ENCODE measurements around the gene SEPTIN1. TPM values are rescaled to one million over a fixed set of nuclear protein-coding genes. Genes with fewer than 3 reads are reported as not detected.

Gene SEPTIN1
- total and polyA plus RNA-seq, 2 of the 13 experiments (the other 11 are each of a cell fraction or from before 2014, with no cell fraction given), result 0.18 to 0.67 TPM

DNA sequence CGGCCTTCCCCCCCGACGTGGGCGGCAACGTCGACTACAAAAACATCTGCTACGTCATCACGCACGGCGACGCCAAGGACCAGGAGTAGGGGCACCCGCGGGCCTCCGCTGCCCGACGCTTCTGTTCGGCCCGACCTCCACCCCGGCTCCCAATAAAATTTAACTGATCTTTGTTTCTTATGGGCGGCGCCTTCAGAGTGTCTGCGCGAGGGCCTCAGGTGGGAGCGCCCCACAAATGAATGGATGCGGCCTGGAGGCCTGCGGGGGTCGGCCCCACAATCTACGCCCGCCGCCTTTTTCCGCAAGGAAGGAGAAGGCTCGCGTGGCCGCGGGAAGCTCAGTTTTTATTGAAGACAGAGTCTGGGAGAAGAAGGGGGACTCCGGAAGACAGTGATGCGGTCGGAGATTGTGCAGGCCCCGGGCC is 4.5 kb downstream of the SEPTIN1 start (continued):
- TF ChIP-seq ZSCAN29 (CRISPR knock-in tag; conservative IDR thresholded peaks at IDR 0.05) (0 out of 2 replicates have a peak, but pooled peaks have one; percentile 27), YY1 (IDR thresholded peaks at IDR 0.05; ENCODE audit: insufficient read depth, insufficient replicate concordance, low read depth, low read length) (peak; percentile 8), AGO2 (optimal IDR thresholded peaks at IDR 0.05; ENCODE audit: low read depth, low read length) (peak; percentile 78), MED8 (CRISPR knock-in tag; IDR thresholded peaks at IDR 0.05; ENCODE audit: insufficient replicate concordance) (peak; percentile 36), MEIS2 (CRISPR knock-in tag; IDR thresholded peaks at IDR 0.05) (peak; percentile 35; the same call in 1 of the 2 replicates), ELF1 (CRISPR knock-in tag; IDR thresholded peaks at IDR 0.05) (peak; percentile 51; the same call in 1 of the 2 replicates), U2AF2 (IDR thresholded peaks at IDR 0.05; ENCODE audit: low read depth, low read length) (no peak), ZNF350 (CRISPR knock-in tag; IDR thresholded peaks at IDR 0.05; ENCODE audit: borderline replicate concordance, low read depth) (no peak), ZNF563 (CRISPR knock-in tag; IDR thresholded peaks at IDR 0.05) (0 out of 2 replicates have a peak, but pooled peaks have one; percentile 11), ZFX (CRISPR knock-in tag; IDR thresholded peaks at IDR 0.05; ENCODE audit: low read depth) (peak; percentile 97), ZNF724P (CRISPR knock-in tag; IDR thresholded peaks at IDR 0.05; ENCODE audit: borderline replicate concordance) (no peak), ZNF431 (CRISPR knock-in tag; IDR thresholded peaks at IDR 0.05; ENCODE audit: borderline replicate concordance, low read depth) (peak; percentile 55; the same call in 1 of the 2 replicates), FOXK1 (CRISPR knock-in tag; IDR thresholded peaks at IDR 0.05; ENCODE audit: borderline replicate concordance, low read depth) (0 out of 2 replicates have a peak, but pooled peaks have one; percentile 13), ZNF546 (CRISPR knock-in tag; conservative IDR thresholded peaks at IDR 0.05) (0 out of 2 replicates have a peak, but pooled peaks have one; percentile 15), NCOA1 (CRISPR knock-in tag; IDR thresholded peaks at IDR 0.05) (0 out of 2 replicates have a peak, but pooled peaks have one; percentile 76)
- TF ChIP-seq, protein P1, sequence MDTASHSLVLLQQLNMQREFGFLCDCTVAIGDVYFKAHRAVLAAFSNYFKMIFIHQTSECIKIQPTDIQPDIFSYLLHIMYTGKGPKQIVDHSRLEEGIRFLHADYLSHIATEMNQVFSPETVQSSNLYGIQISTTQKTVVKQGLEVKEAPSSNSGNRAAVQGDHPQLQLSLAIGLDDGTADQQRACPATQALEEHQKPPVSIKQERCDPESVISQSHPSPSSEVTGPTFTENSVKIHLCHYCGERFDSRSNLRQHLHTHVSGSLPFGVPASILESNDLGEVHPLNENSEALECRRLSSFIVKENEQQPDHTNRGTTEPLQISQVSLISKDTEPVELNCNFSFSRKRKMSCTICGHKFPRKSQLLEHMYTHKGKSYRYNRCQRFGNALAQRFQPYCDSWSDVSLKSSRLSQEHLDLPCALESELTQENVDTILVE (CRISPR knock-in tag; IDR thresholded peaks at IDR 0.05), result peak; percentile 73; the same call in 1 of the 2 replicates
- TF ChIP-seq, protein P2, sequence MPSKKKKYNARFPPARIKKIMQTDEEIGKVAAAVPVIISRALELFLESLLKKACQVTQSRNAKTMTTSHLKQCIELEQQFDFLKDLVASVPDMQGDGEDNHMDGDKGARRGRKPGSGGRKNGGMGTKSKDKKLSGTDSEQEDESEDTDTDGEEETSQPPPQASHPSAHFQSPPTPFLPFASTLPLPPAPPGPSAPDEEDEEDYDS (CRISPR knock-in tag; IDR thresholded peaks at IDR 0.05), result peak; percentile 62; the same call in 1 of the 2 replicates
- TF ChIP-seq, protein P3, sequence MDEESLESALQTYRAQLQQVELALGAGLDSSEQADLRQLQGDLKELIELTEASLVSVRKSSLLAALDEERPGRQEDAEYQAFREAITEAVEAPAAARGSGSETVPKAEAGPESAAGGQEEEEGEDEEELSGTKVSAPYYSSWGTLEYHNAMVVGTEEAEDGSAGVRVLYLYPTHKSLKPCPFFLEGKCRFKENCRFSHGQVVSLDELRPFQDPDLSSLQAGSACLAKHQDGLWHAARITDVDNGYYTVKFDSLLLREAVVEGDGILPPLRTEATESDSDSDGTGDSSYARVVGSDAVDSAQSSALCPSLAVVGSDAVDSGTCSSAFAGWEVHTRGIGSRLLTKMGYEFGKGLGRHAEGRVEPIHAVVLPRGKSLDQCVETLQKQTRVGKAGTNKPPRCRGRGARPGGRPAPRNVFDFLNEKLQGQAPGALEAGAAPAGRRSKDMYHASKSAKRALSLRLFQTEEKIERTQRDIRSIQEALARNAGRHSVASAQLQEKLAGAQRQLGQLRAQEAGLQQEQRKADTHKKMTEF (CRISPR knock-in tag; IDR thresholded peaks at IDR 0.05), result peak; percentile 47; the same call in 1 of the 2 replicates
- TF ChIP-seq, protein P4, sequence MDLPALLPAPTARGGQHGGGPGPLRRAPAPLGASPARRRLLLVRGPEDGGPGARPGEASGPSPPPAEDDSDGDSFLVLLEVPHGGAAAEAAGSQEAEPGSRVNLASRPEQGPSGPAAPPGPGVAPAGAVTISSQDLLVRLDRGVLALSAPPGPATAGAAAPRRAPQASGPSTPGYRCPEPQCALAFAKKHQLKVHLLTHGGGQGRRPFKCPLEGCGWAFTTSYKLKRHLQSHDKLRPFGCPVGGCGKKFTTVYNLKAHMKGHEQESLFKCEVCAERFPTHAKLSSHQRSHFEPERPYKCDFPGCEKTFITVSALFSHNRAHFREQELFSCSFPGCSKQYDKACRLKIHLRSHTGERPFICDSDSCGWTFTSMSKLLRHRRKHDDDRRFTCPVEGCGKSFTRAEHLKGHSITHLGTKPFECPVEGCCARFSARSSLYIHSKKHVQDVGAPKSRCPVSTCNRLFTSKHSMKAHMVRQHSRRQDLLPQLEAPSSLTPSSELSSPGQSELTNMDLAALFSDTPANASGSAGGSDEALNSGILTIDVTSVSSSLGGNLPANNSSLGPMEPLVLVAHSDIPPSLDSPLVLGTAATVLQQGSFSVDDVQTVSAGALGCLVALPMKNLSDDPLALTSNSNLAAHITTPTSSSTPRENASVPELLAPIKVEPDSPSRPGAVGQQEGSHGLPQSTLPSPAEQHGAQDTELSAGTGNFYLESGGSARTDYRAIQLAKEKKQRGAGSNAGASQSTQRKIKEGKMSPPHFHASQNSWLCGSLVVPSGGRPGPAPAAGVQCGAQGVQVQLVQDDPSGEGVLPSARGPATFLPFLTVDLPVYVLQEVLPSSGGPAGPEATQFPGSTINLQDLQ (CRISPR knock-in tag; IDR thresholded peaks at IDR 0.05), result peak; percentile 52; the same call in 1 of the 2 replicates
- TF ChIP-seq, protein P5, sequence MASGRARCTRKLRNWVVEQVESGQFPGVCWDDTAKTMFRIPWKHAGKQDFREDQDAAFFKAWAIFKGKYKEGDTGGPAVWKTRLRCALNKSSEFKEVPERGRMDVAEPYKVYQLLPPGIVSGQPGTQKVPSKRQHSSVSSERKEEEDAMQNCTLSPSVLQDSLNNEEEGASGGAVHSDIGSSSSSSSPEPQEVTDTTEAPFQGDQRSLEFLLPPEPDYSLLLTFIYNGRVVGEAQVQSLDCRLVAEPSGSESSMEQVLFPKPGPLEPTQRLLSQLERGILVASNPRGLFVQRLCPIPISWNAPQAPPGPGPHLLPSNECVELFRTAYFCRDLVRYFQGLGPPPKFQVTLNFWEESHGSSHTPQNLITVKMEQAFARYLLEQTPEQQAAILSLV (CRISPR knock-in tag; IDR thresholded peaks at IDR 0.05; ENCODE audit: borderline replicate concordance), result no peak; the same call in 1 of the 2 replicates
